ENCODE measurements around the gene KCNH2.

KCNH2 gene

GRCh38 chr7:150974468-150975391 is 3.4 kb downstream of the KCNH2 start:
- peak; percentile 85 to 86 for DNase-seq

GRCh38 chr7:150973571-150974451 is 4.3 kb downstream of the KCNH2 start:
- no peak for DNase-seq

DNA sequence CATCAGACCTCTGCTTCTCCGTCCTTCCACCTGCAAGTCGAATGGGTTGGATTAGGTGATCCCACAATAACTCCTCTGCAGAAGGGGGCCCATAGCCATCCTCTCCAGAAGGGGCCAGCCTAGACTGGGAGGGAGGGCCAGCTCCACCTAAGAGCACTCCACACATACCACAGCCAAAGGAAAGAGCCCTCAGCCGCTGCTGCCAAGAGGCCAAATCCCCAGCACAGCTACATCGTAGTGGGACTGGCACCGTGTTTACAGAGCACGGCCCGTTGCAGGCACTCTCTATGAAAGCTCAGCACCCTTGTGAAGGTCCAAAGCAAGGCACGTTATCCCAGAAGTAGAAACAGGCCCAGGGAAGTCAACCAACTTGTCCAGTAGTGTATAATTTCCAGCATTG is 5.4 kb downstream of the KCNH2 start:
- DNase-seq = no peak

GRCh38 chr7:150972023-150972468 is 6.1 kb downstream of the KCNH2 start:
- no peak for DNase-seq

- no peak for DNase-seq
Observed at GRCh38 chr7:150971242-150972022, 6.7 kb downstream of the KCNH2 start.

GRCh38 chr7:150970424-150970823 is 7.7 kb downstream of the KCNH2 start:
- DNase-seq = no peak

DNA sequence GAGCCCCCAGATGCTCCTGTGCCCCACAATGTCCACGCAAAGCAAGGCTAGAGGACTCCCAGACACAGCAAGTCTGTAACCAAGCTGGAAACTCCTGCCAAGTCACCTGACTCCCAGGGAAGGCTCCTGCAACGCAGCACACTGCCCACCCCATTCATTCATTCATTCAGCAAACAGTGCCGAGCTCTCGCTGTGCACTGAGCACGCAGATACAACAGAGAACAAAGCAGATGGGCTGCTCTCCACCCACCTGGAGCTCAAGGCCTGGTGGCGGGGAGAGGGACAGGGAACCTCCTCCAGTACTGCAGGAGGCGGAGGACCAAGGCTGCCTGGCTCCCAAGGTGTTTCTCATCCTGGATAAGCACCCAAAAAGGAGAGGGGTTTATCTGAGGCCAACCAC is 8.6 kb downstream of the KCNH2 start:
- no peak for DNase-seq

DNA sequence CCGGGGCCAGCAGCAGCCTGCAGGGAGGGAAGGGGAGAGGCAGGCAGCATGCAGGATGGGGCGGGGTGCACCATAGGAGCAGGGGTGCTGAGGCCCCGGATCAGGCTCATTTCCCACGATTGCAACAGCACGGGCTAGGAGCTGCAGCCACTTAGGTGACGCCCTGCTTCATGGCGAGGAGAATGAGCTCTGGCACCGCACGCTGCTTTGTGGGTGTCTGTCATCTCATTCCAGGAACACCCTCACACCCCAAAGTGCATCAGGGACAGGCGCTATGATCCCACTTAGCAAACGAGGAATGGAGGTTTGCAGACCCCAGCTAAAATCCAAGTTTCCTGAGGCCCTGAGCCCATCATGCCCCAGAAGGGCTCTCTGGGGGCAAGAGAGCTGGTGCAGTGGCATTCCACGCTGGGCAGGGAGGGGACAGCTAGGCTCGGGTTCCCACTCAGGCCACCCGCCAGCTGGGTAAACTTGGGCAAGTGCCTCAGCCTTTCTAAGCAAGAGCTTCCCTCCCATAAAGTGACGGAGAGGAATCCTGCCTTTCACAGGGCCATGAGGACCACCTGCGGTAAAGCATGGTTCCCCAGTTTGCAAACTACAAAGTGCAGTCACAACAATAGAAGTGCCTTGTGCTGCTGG is 9.3 kb downstream of the KCNH2 start:
- no peak for DNase-seq

- no peak for DNase-seq
Observed at GRCh38 chr7:150968056-150968733, 9.9 kb downstream of the KCNH2 start.

- no peak for DNase-seq
Observed at GRCh38 chr7:150967349-150967748, 10.8 kb downstream of the KCNH2 start.

DNA sequence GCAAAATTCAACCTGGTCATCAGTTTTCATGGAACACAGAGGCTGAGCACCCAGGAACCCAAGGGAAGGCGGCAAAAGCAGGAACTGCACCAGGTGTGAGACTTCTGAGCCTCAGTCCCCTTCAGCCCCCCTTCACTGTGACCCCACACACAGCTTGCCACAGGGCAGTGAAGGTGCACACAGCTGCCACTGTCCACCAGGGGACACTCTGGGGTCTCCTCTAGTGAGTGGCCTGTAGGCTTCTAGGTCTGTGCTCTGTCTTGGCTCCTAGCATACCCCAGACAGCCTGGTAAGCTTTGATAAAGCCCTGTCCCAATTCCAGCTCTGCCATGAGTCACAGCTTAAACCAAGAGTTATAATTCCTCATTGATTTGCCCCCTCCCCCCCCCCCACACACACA is 12.1 kb downstream of the KCNH2 start:
- no peak for DNase-seq

DNA sequence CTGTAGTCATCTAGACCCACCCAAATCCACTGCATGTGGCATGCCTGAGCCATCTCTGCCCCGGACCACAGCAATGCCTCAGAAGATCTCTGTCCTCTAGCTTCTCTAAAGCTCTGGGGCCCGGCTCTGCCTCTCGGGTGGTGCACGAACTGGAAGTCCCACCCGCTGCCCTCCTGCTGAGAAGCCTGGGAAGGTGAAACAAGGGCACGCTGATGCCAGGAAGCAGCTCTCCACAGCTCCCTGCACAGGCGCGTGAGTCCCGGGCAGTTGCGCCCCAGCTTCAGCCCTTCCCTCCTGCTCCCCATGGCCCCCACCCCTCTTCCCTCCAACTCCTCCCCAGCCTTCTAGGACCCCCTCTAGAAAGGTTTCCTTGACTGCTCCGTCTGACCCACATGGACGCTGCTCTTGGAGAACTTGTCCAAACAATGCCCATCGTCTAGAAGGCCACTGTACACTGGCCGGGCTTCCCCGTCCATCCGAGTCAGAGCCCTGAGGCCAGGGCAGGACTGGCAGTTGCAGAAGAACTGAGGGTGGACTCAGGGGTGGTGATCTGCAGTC is 12.8 kb downstream of the KCNH2 start:
- no peak for DNase-seq

DNA sequence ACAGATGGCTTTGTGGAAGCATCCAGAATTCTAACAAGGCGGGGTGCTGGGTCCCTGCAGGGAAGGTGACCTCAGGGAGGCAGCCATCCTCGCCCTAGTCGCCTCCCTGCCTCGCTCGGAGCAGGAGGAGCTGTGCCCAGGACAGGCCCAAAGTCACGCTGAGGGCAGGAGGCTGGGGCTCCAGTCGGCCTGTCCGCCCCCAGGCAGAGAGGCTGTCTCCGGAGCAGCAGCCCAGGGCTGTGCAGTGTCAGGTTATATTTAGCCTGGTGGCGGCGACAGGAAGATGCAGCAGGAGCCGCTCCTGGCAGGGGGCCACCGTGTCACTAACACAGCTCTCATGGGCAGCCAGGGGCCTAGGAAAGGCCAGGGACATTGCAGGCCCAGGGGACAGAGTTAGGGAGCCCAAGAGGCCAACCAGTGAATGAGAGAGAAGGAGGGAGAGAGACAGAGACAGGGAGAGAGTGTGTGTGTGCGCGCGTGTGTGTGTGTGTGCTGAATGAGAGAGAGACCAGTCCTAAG is 13.5 kb downstream of the KCNH2 start:
- DNase-seq = no peak

GRCh38 chr7:150963707-150964559 is 14.2 kb downstream of the KCNH2 start:
- DNase-seq = no peak

GRCh38 chr7:150962553-150963399 is 15.3 kb downstream of the KCNH2 start:
- peak; percentile 41 to 49 for DNase-seq

- no peak for DNase-seq
Observed at GRCh38 chr7:150962290-150962552, 15.9 kb downstream of the KCNH2 start.

GRCh38 chr7:150961510-150962289 is 16.4 kb downstream of the KCNH2 start:
- no peak for DNase-seq

All from activated CD4-positive, alpha-beta T cell treated with anti-CD3 and anti-CD28 coated beads, Interleukin-2, amount 50 U/mL, for 4 hours (primary cell).